ENCODE measurements around the gene TUBA4A.

The TUBA4A gene

GRCh38 chr2:219229305-219230058, 24.2 kb downstream of the TUBA4A start, which contains the start of the genes ANKZF1 and ATG9A:
ANKZF1 (plus strand) TSS chr2:219229806; CDS start chr2:219230258, 452 bp downstream.
ATG9A (minus strand) TSS chr2:219229636; CDS start chr2:219228024, 1,612 bp downstream.
- peak; percentile 99 for DNase-seq

- no peak for DNase-seq
Measured at GRCh38 chr2:219228911-219229304, 24.8 kb downstream of the TUBA4A start.

GRCh38 chr2:219228041-219228910, 25.4 kb downstream of the TUBA4A start:
- no peak for DNase-seq

GRCh38 chr2:219225350-219225749, 28.4 kb downstream of the TUBA4A start:
- no peak for DNase-seq

GRCh38 chr2:219223831-219224610, 29.7 kb downstream of the TUBA4A start:
- no peak for DNase-seq

- no peak for DNase-seq
Measured at GRCh38 chr2:219221957-219222518, 31.7 kb downstream of the TUBA4A start.

GRCh38 chr2:219220652-219221402, 32.9 kb downstream of the TUBA4A start:
- no peak for DNase-seq

- no peak for DNase-seq
Measured at GRCh38 chr2:219219784-219220532, 33.8 kb downstream of the TUBA4A start.

- peak; percentile 89 for DNase-seq
Measured at GRCh38 chr2:219218732-219219701, 34.7 kb downstream of the TUBA4A start, which contains the start of gene ABCB6. ABCB6 (minus strand) TSS chr2:219218958; CDS start chr2:219218673, 285 bp downstream.

GRCh38 chr2:219218217-219218731, 35.4 kb downstream of the TUBA4A start:
- DNase-seq: peak; percentile 59

- DNase-seq: no peak
Measured at GRCh38 chr2:219216535-219216915, 37.2 kb downstream of the TUBA4A start.

- DNase-seq: no peak
Measured at GRCh38 chr2:219215871-219216534, 37.7 kb downstream of the TUBA4A start.

- DNase-seq: no peak
Measured at GRCh38 chr2:219214786-219215185, 38.9 kb downstream of the TUBA4A start.

- DNase-seq: no peak
Measured at GRCh38 chr2:219214141-219214540, 39.6 kb downstream of the TUBA4A start.

GRCh38 chr2:219213486-219214071, 40.1 kb downstream of the TUBA4A start:
- no peak for DNase-seq

GRCh38 chr2:219213026-219213415, 40.7 kb downstream of the TUBA4A start:
- DNase-seq: no peak

- DNase-seq: no peak
Measured at GRCh38 chr2:219210886-219211362, 42.8 kb downstream of the TUBA4A start.

- DNase-seq: no peak
Measured at GRCh38 chr2:219210196-219210885, 43.4 kb downstream of the TUBA4A start.

All from 8988T (cell line).